Endothelial cell of umbilical vein (primary cell): ENCODE data around the gene THSD7A.

Experiments
- EZH2 ChIP-seq: IDR thresholded peaks from 2 replicates; pipeline ENCODE4 v1.6.1; 2012; ENCODE audit warnings: borderline replicate concordance, low read depth, mild to moderate bottlenecking, moderate library complexity, low read length, inconsistent platforms; ENCODE audit not compliant: severe bottlenecking
- FOS ChIP-seq: IDR thresholded peaks from 2 replicates; pipeline ENCODE4 v1.6.1; 2011; ENCODE audit warnings: mild to moderate bottlenecking, low read length, moderate library complexity, borderline replicate concordance; ENCODE audit not compliant: insufficient read depth
- GATA2 ChIP-seq: IDR thresholded peaks from 2 replicates; pipeline ENCODE4 v1.7.0; 2011; ENCODE audit warnings: low read depth, mild to moderate bottlenecking, moderate library complexity, mixed read lengths, low read length; ENCODE audit not compliant: insufficient read length, insufficient read depth
- JUN ChIP-seq: IDR thresholded peaks from 2 replicates; pipeline ENCODE4 v1.6.1; 2011; ENCODE audit warnings: borderline replicate concordance, low read depth; ENCODE audit not compliant: insufficient read length, insufficient read depth
- MYC ChIP-seq: IDR thresholded peaks from one replicate; pipeline ENCODE4 v1.6.1; 2011; ENCODE audit warnings: mild to moderate bottlenecking, low read depth, low read length
- POLR2A ChIP-seq: IDR thresholded peaks from 2 replicates; pipeline ENCODE4 v1.6.1; 2012; ENCODE audit warnings: low read depth, mild to moderate bottlenecking, control low read depth, low read length
- POLR2AphosphoS5 ChIP-seq: IDR thresholded peaks from 2 replicates; pipeline ENCODE4 v1.6.1; 2012; ENCODE audit warnings: low read depth, mild to moderate bottlenecking, control low read depth, low read length, moderate library complexity; ENCODE audit not compliant: insufficient read depth
- TF ChIP-seq, protein P1 (sequence below), 2 donors: IDR thresholded peaks; 1 replicate in 1 of 2; 2 replicates in 1 of 2; pipeline ENCODE4 v1.5.1; 2011; ENCODE audit warnings: low read length in 2 of 2, mild to moderate bottlenecking in 2 of 2, moderate library complexity in 2 of 2, control low read depth in 1 of 2, inconsistent platforms in 1 of 2, low read depth in 1 of 2; ENCODE audit not compliant: insufficient read depth in 1 of 2; ENCODE audit errors: extremely low read depth in 1 of 2
- TF ChIP-seq, protein P2 (sequence below): IDR thresholded peaks from 2 replicates; pipeline ENCODE4 v1.6.1; 2011; ENCODE audit not compliant: insufficient read depth, insufficient read length

DNA sequence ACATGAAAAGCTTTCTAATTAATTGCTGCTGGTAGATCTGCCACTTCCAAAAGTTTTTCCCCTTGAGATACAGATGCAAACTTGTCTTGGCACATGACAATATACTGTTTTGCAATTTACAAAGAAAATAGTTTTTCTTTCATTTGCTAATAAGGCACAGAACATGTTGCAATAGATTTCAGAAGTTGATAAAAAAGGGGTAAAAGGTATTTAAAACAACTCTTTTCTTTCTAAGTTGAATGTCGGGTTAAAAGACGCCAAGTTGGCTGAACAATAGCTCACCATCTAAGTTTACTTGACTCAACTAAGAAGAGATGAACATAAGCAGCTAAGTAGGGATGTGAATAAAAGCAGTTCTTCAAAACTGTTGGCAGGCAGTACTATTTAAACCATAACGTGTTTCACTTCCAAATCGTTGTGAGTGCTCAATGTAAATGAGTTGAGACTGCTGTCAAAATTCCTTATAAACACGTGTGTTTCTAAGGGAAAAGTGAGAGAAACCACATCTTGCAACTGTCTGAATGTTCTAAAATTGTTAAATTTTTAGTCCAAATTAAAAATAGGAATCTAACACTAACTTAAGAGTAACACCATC, 14.5 kb upstream of the THSD7A start:
- TF ChIP-seq, protein P1, sequence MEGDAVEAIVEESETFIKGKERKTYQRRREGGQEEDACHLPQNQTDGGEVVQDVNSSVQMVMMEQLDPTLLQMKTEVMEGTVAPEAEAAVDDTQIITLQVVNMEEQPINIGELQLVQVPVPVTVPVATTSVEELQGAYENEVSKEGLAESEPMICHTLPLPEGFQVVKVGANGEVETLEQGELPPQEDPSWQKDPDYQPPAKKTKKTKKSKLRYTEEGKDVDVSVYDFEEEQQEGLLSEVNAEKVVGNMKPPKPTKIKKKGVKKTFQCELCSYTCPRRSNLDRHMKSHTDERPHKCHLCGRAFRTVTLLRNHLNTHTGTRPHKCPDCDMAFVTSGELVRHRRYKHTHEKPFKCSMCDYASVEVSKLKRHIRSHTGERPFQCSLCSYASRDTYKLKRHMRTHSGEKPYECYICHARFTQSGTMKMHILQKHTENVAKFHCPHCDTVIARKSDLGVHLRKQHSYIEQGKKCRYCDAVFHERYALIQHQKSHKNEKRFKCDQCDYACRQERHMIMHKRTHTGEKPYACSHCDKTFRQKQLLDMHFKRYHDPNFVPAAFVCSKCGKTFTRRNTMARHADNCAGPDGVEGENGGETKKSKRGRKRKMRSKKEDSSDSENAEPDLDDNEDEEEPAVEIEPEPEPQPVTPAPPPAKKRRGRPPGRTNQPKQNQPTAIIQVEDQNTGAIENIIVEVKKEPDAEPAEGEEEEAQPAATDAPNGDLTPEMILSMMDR (IDR thresholded peaks at IDR 0.05; ENCODE audit: extremely low read depth in 1 of 2, insufficient read depth in 1 of 2, low read depth in 1 of 2, low read length in 2 of 2), result no peak
- no peak for TF ChIP-seq MYC
- TF ChIP-seq POLR2AphosphoS5, result no peak
- no peak for TF ChIP-seq EZH2
- no peak for TF ChIP-seq GATA2
- no peak for TF ChIP-seq POLR2A
- TF ChIP-seq JUN, result no peak
- TF ChIP-seq, protein P2, sequence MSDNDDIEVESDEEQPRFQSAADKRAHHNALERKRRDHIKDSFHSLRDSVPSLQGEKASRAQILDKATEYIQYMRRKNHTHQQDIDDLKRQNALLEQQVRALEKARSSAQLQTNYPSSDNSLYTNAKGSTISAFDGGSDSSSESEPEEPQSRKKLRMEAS, result no peak
- TF ChIP-seq FOS, result no peak
